Fibroblast of the aortic adventitia (primary cell): ENCODE results near the gene PTPA. TPM values are rescaled to one million over a fixed set of nuclear protein-coding genes. Genes with fewer than 3 reads are reported as not detected.
"Not testable (repeated sequence)": the region's sequence is repeated elsewhere in the genome, so short reads cannot be mapped to it uniquely, and the experiment has no call there.

Experiments used
- DNase-seq: peaks from one replicate; pipeline ENCODE4 v3.0.0-alpha.2; 2010; ENCODE audit warnings: low read depth
- H3K4me3 ChIP-seq: 2 replicates; pipeline ENCODE4 v1.5.1; 2011; ENCODE audit warnings: low read depth, mild to moderate bottlenecking, control low read depth, low read length, moderate library complexity
- CTCF ChIP-seq: IDR thresholded peaks from 2 replicates; pipeline ENCODE4 v1.5.1; 2011; ENCODE audit warnings: mild to moderate bottlenecking, low read length, control low read depth, inconsistent platforms; ENCODE audit not compliant: insufficient read depth
- total RNA-seq: library from RNA; depleted of rRNA; stranded (reverse); fragments of >200 nt; gene quantifications from 2 replicates; pipeline ENCODE4 v1.2.3, GENCODE V29; 2012; ENCODE audit warnings: low replicate concordance

PTPA gene
- total RNA-seq, 1 donor = 91.5 TPM

- DNase-seq = no peak
- no peak overlapping the region for H3K4me3 ChIP-seq
- no peak for TF ChIP-seq CTCF
These were observed 73.4 kb downstream of the PTPA start for GRCh38 chr9:129184596-129185122.

- no peak for DNase-seq
- no peak for TF ChIP-seq CTCF
- H3K4me3 ChIP-seq = no peak overlapping the region
These were observed 74.2 kb downstream of the PTPA start for GRCh38 chr9:129185402-129185801.

GRCh38 chr9:129185991-129186390 lies 74.8 kb downstream of the PTPA start:
- DNase-seq = no peak
- no peak for TF ChIP-seq CTCF
- no peak overlapping the region for H3K4me3 ChIP-seq

- TF ChIP-seq CTCF = no peak
- no peak for DNase-seq
- H3K4me3 ChIP-seq = no peak overlapping the region
These were observed 75.8 kb downstream of the PTPA start for GRCh38 chr9:129187042-129187441.

- not testable (repeated sequence) for DNase-seq
These were observed 78.8 kb downstream of the PTPA start for GRCh38 chr9:129189971-129190370.

GRCh38 chr9:129191234-129191633 lies 80.0 kb downstream of the PTPA start:
- no peak for DNase-seq
- no peak overlapping the region for H3K4me3 ChIP-seq
- TF ChIP-seq CTCF = no peak

More at GRCh38 chr9:129189971-129190370, 78.8 kb downstream of the PTPA start:
- not testable (repeated sequence) for H3K4me3 ChIP-seq

GRCh38 chr9:129193655-129194054 lies 82.4 kb downstream of the PTPA start:
- TF ChIP-seq CTCF = no peak
- no peak overlapping the region for H3K4me3 ChIP-seq
- no peak for DNase-seq
